Measurements from ENCODE around the gene SMIM1. TPM values are rescaled to one million over a fixed set of nuclear protein-coding genes. Genes with fewer than 3 reads are reported as not detected.

Gene SMIM1
- total and polyA plus RNA-seq, 2 donors (not counting 1 experiment from before 2014, with no cell fraction given) = 2.0 TPM; not detected in 1

GRCh38 chr1:3811595-3811911, 39.0 kb downstream of the SMIM1 start:
- H4K20me1 ChIP-seq (ENCODE audit: control insufficient read depth, extremely low read depth, insufficient read depth, low read length) = no peaks in the 10 kb centered on the region
- no peak overlapping the region for H2AFZ ChIP-seq (ENCODE audit: low read length)
- TF ChIP-seq, protein P1, sequence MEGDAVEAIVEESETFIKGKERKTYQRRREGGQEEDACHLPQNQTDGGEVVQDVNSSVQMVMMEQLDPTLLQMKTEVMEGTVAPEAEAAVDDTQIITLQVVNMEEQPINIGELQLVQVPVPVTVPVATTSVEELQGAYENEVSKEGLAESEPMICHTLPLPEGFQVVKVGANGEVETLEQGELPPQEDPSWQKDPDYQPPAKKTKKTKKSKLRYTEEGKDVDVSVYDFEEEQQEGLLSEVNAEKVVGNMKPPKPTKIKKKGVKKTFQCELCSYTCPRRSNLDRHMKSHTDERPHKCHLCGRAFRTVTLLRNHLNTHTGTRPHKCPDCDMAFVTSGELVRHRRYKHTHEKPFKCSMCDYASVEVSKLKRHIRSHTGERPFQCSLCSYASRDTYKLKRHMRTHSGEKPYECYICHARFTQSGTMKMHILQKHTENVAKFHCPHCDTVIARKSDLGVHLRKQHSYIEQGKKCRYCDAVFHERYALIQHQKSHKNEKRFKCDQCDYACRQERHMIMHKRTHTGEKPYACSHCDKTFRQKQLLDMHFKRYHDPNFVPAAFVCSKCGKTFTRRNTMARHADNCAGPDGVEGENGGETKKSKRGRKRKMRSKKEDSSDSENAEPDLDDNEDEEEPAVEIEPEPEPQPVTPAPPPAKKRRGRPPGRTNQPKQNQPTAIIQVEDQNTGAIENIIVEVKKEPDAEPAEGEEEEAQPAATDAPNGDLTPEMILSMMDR (conservative IDR thresholded peaks at IDR 0.05 in 1 of 2, IDR thresholded peaks at IDR 0.05 in 1 of 2; ENCODE audit: low read depth in 1 of 2, low read length in 2 of 2) = no peak
- no peak for TF ChIP-seq EZH2 (IDR thresholded peaks at IDR 0.05; ENCODE audit: low read length, missing control alignments)
- no peak overlapping the region for H3K4me3 ChIP-seq (replicated peaks in 1 of 4; ENCODE audit: control extremely low read depth in 1 of 4, insufficient read depth in 1 of 4, low read depth in 3 of 4, low read length in 4 of 4)
- H3K36me3 ChIP-seq (ENCODE audit: control insufficient read depth, insufficient read depth, low read length) = peaks cover 2% of the 10 kb centered on the region
- H3K79me2 ChIP-seq (ENCODE audit: control insufficient read depth, insufficient read depth, low read length) = no peaks in the 10 kb centered on the region
- no peak overlapping the region for H3K27ac ChIP-seq (ENCODE audit: insufficient read depth, low read length)
- H3K4me1 ChIP-seq (ENCODE audit: control insufficient read depth, extremely low read depth, insufficient read depth, low read length) = no peaks in the 10 kb centered on the region
- DNase-seq (ENCODE audit: low read depth in 2 of 2) = no peak
- H3K4me2 ChIP-seq (ENCODE audit: extremely low read depth, insufficient read depth, low read length) = no peak overlapping the region
- no peaks in the 10 kb centered on the region for H3K9me3 ChIP-seq (ENCODE audit: control insufficient read depth, insufficient read depth, low read depth, low read length)
- no peak overlapping the region for H3K9ac ChIP-seq (ENCODE audit: insufficient read depth, low read length)
- no peaks in the 10 kb centered on the region for H3K27me3 ChIP-seq (ENCODE audit: control insufficient read depth, insufficient read depth, low read length)

DNA sequence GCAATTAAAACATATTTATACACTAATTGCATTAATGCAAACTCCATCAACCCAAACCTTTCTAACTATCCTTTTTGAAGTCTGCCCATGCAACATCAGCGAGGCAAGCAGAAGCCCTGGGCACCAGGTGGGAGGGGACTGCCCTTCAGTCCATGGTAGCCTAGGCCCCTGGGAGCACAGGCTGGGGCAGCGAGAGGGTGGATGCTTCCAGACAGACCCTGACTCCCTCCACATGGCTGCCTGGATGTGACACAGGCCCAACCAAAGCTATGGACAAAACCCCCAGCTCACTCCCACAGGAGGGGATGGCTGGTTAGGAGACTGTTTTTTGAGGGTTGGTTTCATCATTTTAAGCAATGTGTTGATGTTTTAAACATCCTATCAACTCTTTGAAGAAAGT, 41.5 kb downstream of the SMIM1 start:
- H3K9ac ChIP-seq (ENCODE audit: insufficient read depth, low read length) = no peak overlapping the region
- H3K4me2 ChIP-seq (ENCODE audit: extremely low read depth, insufficient read depth, low read length) = no peak overlapping the region
- H3K27ac ChIP-seq (ENCODE audit: insufficient read depth, low read length) = no peak overlapping the region
- no peaks in the 10 kb centered on the region for H3K27me3 ChIP-seq (ENCODE audit: control insufficient read depth, insufficient read depth, low read length)
- H2AFZ ChIP-seq (ENCODE audit: low read length) = no peak overlapping the region
- no peaks in the 10 kb centered on the region for H4K20me1 ChIP-seq (ENCODE audit: control insufficient read depth, extremely low read depth, insufficient read depth, low read length)
- H3K36me3 ChIP-seq (ENCODE audit: control insufficient read depth, insufficient read depth, low read length) = peaks cover 2% of the 10 kb centered on the region
- no peaks in the 10 kb centered on the region for H3K79me2 ChIP-seq (ENCODE audit: control insufficient read depth, insufficient read depth, low read length)
- TF ChIP-seq EZH2 (IDR thresholded peaks at IDR 0.05; ENCODE audit: low read length, missing control alignments) = no peak
- TF ChIP-seq, protein P1 (conservative IDR thresholded peaks at IDR 0.05 in 1 of 2, IDR thresholded peaks at IDR 0.05 in 1 of 2; ENCODE audit: low read depth in 1 of 2, low read length in 2 of 2) = no peak
- no peaks in the 10 kb centered on the region for H3K9me3 ChIP-seq (ENCODE audit: control insufficient read depth, insufficient read depth, low read depth, low read length)
- no peak for DNase-seq (ENCODE audit: low read depth in 2 of 2)
- no peak overlapping the region for H3K4me3 ChIP-seq (replicated peaks in 1 of 4; ENCODE audit: control extremely low read depth in 1 of 4, insufficient read depth in 1 of 4, low read depth in 3 of 4, low read length in 4 of 4)
- no peaks in the 10 kb centered on the region for H3K4me1 ChIP-seq (ENCODE audit: control insufficient read depth, extremely low read depth, insufficient read depth, low read length)

DNA sequence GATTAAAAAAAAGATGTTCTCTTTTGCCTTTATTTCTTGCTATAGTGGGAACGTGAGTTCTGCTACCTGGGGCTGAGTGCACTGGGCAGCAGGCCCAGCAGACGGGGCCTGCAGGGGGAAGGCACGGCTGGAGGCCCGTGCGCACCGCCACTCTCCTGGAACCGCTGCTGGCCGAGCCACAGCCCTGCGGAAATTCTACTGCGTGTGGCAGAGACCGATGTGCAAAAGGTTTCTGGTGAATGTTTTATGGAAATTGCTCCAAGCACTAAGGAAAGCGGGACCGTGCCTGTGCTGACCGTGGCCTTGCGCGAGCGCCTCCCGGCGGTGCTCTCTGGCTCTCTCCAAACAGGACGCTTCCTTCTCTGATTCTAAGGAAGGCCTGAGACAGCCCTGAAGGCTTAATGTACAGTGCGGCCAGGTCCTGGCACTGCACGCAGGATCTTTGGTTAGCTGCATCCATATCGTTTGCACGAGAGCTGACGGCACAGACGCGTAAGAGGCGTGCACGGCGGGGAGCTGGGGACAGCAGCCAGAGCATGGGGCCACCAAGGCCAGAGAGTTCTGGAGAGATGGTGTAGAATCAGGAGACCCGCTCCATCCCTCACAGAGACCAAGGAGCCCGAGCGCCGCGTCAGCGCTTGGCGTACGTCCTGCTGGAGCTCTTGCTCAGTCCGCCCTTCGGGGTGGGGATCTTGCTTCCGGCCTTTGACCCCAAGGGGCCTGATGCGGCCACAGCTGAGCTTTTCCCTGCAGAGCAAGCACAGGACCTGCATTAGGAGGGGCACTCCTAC, 42.4 kb downstream of the SMIM1 start:
- Histone ChIP-seq H3K9ac (ENCODE audit: insufficient read depth, low read length) (no peak overlapping the region), H3K4me3 (replicated peaks in 1 of 4; ENCODE audit: control extremely low read depth in 1 of 4, insufficient read depth in 1 of 4, low read depth in 3 of 4, low read length in 4 of 4) (no peak overlapping the region), H2AFZ (ENCODE audit: low read length) (no peak overlapping the region), H4K20me1 (ENCODE audit: control insufficient read depth, extremely low read depth, insufficient read depth, low read length) (no peaks in the 10 kb centered on the region), H3K27ac (ENCODE audit: insufficient read depth, low read length) (no peak overlapping the region), H3K9me3 (ENCODE audit: control insufficient read depth, insufficient read depth, low read depth, low read length) (no peaks in the 10 kb centered on the region), H3K27me3 (ENCODE audit: control insufficient read depth, insufficient read depth, low read length) (no peaks in the 10 kb centered on the region), H3K4me1 (ENCODE audit: control insufficient read depth, extremely low read depth, insufficient read depth, low read length) (no peaks in the 10 kb centered on the region), H3K79me2 (ENCODE audit: control insufficient read depth, insufficient read depth, low read length) (no peaks in the 10 kb centered on the region), H3K36me3 (ENCODE audit: control insufficient read depth, insufficient read depth, low read length) (peaks cover 2% of the 10 kb centered on the region), H3K4me2 (ENCODE audit: extremely low read depth, insufficient read depth, low read length) (no peak overlapping the region)
- no peak for DNase-seq (ENCODE audit: low read depth in 2 of 2)
- no peak for TF ChIP-seq EZH2 (IDR thresholded peaks at IDR 0.05; ENCODE audit: low read length, missing control alignments)
- TF ChIP-seq, protein P1 (conservative IDR thresholded peaks at IDR 0.05 in 1 of 2, IDR thresholded peaks at IDR 0.05 in 1 of 2; ENCODE audit: low read depth in 1 of 2, low read length in 2 of 2) = no peak

Measured in fibroblast of lung (primary cell).